Progenitor cell of endocrine pancreas (in vitro differentiated cells): ENCODE measurements around the gene RIMKLB. TPM values are rescaled to one million over a fixed set of nuclear protein-coding genes. Genes with fewer than 3 reads are reported as not detected.

Experiments
- DNase-seq: peaks from one replicate; pipeline ENCODE4 v3.0.0; 2021; ENCODE audit warnings: low spot score; ENCODE audit not compliant: unreplicated experiment
- H3K27ac Mint-ChIP-seq: 2 replicates; pipeline ENCODE4 v1.8.0; 2021; ENCODE audit warnings: mild to moderate bottlenecking, moderate library complexity, mixed read lengths
- H3K27me3 Mint-ChIP-seq: 2 replicates; pipeline ENCODE4 v1.8.0; 2021; ENCODE audit warnings: mixed read lengths
- H3K36me3 Mint-ChIP-seq: 2 replicates; pipeline ENCODE4 v1.8.0; 2022; ENCODE audit warnings: mixed read lengths; ENCODE audit not compliant: insufficient read depth
- H3K4me1 Mint-ChIP-seq: 2 replicates; pipeline ENCODE4 v1.8.0; 2021; ENCODE audit warnings: low read depth, mixed read lengths
- H3K4me3 Mint-ChIP-seq: 2 replicates; pipeline ENCODE4 v1.8.0; 2021; ENCODE audit warnings: low read depth, mild to moderate bottlenecking, moderate library complexity, mixed read lengths
- H3K9me3 Mint-ChIP-seq: 2 replicates; pipeline ENCODE4 v1.8.0; 2021; ENCODE audit warnings: low read depth, mixed read lengths
- total RNA-seq: library from RNA; stranded (reverse); gene quantifications from 2 replicates; pipeline ENCODE4 v1.2.1, GENCODE V29; 2021
- TF ChIP-seq, protein P1 (sequence below): fragments of 200-600 bp; sonication (generic); IDR thresholded peaks from one replicate; pipeline ENCODE4 v1.5.0; 2021; ENCODE audit warnings: antibody characterized with exemption, mild to moderate bottlenecking; ENCODE audit not compliant: unreplicated experiment

RIMKLB gene
- total RNA-seq, 1 donor from 2014 or later = 154 TPM

DNA sequence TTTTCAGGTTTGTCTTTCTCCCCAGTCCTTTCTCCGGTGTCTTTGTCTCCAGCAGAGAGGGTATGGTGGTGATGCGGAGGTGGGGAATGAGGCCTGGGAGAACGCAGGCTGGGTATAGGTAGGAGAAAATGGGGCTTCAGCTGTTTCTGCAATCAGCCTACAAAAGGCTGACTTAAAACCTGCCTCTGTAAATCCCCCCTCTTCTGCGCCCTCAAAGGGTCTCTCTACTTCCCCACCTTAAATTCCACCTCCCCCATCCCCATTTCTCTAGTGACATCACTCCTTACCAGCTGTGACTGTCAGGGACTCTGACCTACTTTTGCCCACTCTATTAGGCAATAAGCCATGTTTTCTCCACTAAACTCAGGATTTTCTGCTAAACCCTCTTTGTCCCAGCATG lies 8.1 kb upstream of the RIMKLB start:
- DNase-seq = no peak
- Mint-ChIP-seq H3K9me3 (peaks cover 4% of the 10 kb centered on the region), H3K36me3 (peaks cover 2% of the 10 kb centered on the region), H3K4me1 (peaks cover 19% of the 10 kb centered on the region), H3K4me3 (no peak overlapping the region), H3K27me3 (no peaks in the 10 kb centered on the region), H3K27ac (peak overlapping the region; percentile 68)
- TF ChIP-seq, protein P1, sequence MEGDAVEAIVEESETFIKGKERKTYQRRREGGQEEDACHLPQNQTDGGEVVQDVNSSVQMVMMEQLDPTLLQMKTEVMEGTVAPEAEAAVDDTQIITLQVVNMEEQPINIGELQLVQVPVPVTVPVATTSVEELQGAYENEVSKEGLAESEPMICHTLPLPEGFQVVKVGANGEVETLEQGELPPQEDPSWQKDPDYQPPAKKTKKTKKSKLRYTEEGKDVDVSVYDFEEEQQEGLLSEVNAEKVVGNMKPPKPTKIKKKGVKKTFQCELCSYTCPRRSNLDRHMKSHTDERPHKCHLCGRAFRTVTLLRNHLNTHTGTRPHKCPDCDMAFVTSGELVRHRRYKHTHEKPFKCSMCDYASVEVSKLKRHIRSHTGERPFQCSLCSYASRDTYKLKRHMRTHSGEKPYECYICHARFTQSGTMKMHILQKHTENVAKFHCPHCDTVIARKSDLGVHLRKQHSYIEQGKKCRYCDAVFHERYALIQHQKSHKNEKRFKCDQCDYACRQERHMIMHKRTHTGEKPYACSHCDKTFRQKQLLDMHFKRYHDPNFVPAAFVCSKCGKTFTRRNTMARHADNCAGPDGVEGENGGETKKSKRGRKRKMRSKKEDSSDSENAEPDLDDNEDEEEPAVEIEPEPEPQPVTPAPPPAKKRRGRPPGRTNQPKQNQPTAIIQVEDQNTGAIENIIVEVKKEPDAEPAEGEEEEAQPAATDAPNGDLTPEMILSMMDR = no peak

DNA sequence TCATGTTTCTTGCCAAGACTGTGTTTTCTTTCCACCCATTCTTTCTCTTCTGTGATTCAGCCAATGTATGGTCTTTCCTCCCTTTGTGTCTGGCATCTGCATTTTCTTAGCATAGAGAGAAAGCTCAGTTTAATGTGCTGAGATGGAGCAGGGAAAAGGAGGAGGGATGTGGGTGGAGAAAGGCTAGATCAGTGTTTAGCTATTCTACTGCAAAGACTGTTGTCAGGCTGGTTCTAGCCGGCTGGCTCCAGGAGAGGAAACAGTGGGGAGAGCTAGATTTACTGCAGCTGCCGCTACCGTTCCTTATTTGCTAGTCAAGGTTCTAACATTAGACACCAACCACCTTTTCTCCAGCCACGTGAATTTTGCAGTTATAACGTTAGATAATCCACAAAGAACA lies 5.2 kb upstream of the RIMKLB start:
- Mint-ChIP-seq H3K9me3 (no peaks in the 10 kb centered on the region), H3K36me3 (no peaks in the 10 kb centered on the region), H3K4me1 (peaks cover 30% of the 10 kb centered on the region), H3K27ac (peak overlapping the region; percentile 70), H3K4me3 (no peak overlapping the region), H3K27me3 (no peaks in the 10 kb centered on the region)
- no peak for DNase-seq
- TF ChIP-seq, protein P1 = no peak

DNA sequence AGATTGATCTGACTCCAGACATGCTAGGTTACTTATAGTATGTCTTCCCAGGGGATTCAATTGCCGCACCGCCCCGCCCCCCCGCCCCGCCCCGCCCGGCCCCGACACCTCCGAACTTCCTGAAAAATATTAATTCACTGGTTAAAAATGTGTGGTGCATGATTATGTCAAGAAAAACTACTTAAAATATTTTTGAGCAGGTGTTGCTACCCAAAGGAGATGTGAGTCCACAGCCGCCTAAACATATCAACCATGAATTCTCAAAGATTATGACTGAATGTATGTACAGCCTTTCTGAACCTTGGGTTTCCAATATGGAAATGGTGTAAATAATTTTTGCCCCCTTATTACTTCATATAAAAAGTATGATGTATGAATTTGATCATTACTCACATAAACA lies 2.7 kb upstream of the RIMKLB start:
- H3K4me3 Mint-ChIP-seq = no peak overlapping the region
- peaks cover 37% of the 10 kb centered on the region for H3K4me1 Mint-ChIP-seq
- TF ChIP-seq, protein P1 = no peak
- H3K9me3 Mint-ChIP-seq = no peaks in the 10 kb centered on the region
- H3K36me3 Mint-ChIP-seq = peaks cover under 1% of the 10 kb centered on the region
- H3K27me3 Mint-ChIP-seq = no peaks in the 10 kb centered on the region
- no peak overlapping the region for H3K27ac Mint-ChIP-seq
- no peak for DNase-seq

DNA sequence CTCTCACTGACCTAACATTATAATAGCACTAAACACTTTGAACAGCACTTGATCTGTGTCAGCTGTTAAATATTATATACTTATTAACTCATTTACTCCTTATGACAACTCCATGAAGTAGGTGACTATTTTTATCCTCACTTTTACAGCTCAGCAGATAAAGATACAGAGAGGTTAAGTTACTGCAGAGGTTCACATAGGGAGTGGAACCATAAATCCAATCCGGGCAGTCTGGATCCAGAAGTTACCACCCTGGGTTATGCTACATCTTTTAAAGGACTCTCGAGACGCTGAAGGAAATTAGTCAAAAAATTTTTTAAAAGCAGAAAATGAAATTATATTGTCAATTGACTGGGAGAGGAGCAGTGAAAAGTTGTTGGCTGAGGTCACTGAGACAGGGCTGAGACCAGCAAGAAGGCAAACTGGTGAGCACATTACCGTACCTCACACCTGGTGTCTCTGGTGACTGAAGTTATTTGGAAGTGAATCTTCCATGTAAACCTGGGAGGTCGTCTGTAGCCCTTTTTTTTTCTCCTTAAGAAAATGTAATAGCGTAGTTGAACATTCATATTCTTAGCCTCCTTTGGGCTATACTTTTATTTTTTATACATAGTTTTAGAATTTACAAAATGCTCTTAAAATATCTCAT lies 1.2 kb upstream of the RIMKLB start:
- DNase-seq = no peak
- H3K9me3 Mint-ChIP-seq = no peaks in the 10 kb centered on the region
- peaks cover 46% of the 10 kb centered on the region for H3K4me1 Mint-ChIP-seq
- peaks cover 6% of the 10 kb centered on the region for H3K36me3 Mint-ChIP-seq
- peak overlapping the region; percentile 89 for H3K4me3 Mint-ChIP-seq
- H3K27me3 Mint-ChIP-seq = no peaks in the 10 kb centered on the region
- TF ChIP-seq, protein P1 = no peak
- peak overlapping the region; percentile 96 for H3K27ac Mint-ChIP-seq

DNA sequence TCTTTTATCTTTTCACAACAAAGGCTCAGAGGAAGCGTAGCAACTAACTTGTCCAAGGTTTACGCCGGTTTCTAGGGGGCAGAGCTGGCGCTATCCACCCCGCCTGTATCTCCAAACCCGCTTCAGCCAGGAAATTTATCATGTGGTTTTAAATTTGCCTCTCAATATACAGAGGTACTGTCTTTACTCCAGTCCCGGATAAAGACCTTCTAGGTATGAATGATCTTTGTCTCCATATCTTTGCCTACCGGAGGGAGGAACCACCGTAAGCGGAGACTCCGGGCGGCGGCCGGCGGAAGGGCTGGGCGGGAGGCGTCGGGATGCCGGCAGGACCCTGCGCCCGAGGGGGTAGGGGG lies 693 bp upstream of the RIMKLB start:
- peak overlapping the region; percentile 89 for H3K4me3 Mint-ChIP-seq
- peaks cover 44% of the 10 kb centered on the region for H3K4me1 Mint-ChIP-seq
- peak overlapping the region; percentile 96 for H3K27ac Mint-ChIP-seq
- peaks cover 6% of the 10 kb centered on the region for H3K36me3 Mint-ChIP-seq
- no peaks in the 10 kb centered on the region for H3K27me3 Mint-ChIP-seq
- DNase-seq = no peak
- TF ChIP-seq, protein P1 = peak; percentile 7
- H3K9me3 Mint-ChIP-seq = no peaks in the 10 kb centered on the region
